Trophoblast cell (in vitro differentiated cells and primary cell): ENCODE data around the gene CNPY1.

Source experiments
- DNase-seq, 2 donors: peaks; one replicate each; pipeline ENCODE4 v3.0.0-alpha.2; 2016
- H2AFZ ChIP-seq: 2 replicates; pipeline ENCODE4 v1.6.1; 2013; ENCODE audit warnings: low read length, moderate library complexity, mild to moderate bottlenecking; ENCODE audit not compliant: insufficient read depth, poor library complexity
- H2AK5ac ChIP-seq: 2 replicates; pipeline ENCODE4 v1.6.1; 2013; ENCODE audit warnings: mild to moderate bottlenecking, low read length
- H2BK120ac ChIP-seq: 2 replicates; pipeline ENCODE4 v1.6.1; 2013; ENCODE audit warnings: low read length, mild to moderate bottlenecking, moderate library complexity; ENCODE audit not compliant: insufficient read depth, poor library complexity
- H2BK12ac ChIP-seq: 2 replicates; pipeline ENCODE4 v1.6.1; 2013; ENCODE audit warnings: mild to moderate bottlenecking, low read length, moderate library complexity
- H2BK5ac ChIP-seq: 2 replicates; pipeline ENCODE4 v1.6.1; 2013; ENCODE audit warnings: low read length, low read depth, moderate library complexity, mild to moderate bottlenecking; ENCODE audit not compliant: poor library complexity
- H3K14ac ChIP-seq: 2 replicates; pipeline ENCODE4 v1.6.1; 2013; ENCODE audit warnings: mild to moderate bottlenecking, low read length
- H3K18ac ChIP-seq: 2 replicates; pipeline ENCODE4 v1.6.1; 2013; ENCODE audit warnings: mild to moderate bottlenecking, low read length
- H3K23ac ChIP-seq: 2 replicates; pipeline ENCODE4 v1.6.1; 2013; ENCODE audit warnings: low read length
- H3K27ac ChIP-seq: 2 replicates; pipeline ENCODE4 v1.5.1; 2013; ENCODE audit warnings: low read depth, mild to moderate bottlenecking, inconsistent platforms, low read length, moderate library complexity
- H3K27me3 ChIP-seq: 2 replicates; pipeline ENCODE4 v1.6.1; 2013; ENCODE audit warnings: inconsistent platforms, mild to moderate bottlenecking, low read length, moderate library complexity; ENCODE audit not compliant: insufficient read depth
- H3K36me3 ChIP-seq, 2 experiments: 1 replicate in 1 of 2; 2 replicates in 1 of 2; pipeline ENCODE4 v1.6.1; 2013; ENCODE audit warnings: low read length in 2 of 2, mild to moderate bottlenecking in 2 of 2, moderate library complexity in 1 of 2; ENCODE audit not compliant: insufficient read depth in 2 of 2, control insufficient read depth in 1 of 2
- H3K4ac ChIP-seq: 2 replicates; pipeline ENCODE4 v1.6.1; 2013; ENCODE audit warnings: low read depth, mild to moderate bottlenecking, low read length, moderate library complexity
- H3K4me1 ChIP-seq, 2 experiments: 1 replicate in 1 of 2; 2 replicates in 1 of 2; pipeline ENCODE4 v1.6.1; 2013; ENCODE audit warnings: low read length in 2 of 2, mild to moderate bottlenecking in 2 of 2, moderate library complexity in 1 of 2; ENCODE audit not compliant: insufficient read depth in 2 of 2, control insufficient read depth in 1 of 2
- H3K4me2 ChIP-seq: 2 replicates; pipeline ENCODE4 v1.6.1; 2013; ENCODE audit warnings: inconsistent platforms, mild to moderate bottlenecking, low read length, moderate library complexity
- H3K4me3 ChIP-seq: 2 replicates; pipeline ENCODE4 v1.5.1; 2013; ENCODE audit warnings: mild to moderate bottlenecking, low read depth, low read length, inconsistent platforms
- H3K79me1 ChIP-seq: one replicate; pipeline ENCODE4 v1.6.1; 2013; ENCODE audit warnings: low read length
- H3K79me2 ChIP-seq: 2 replicates; pipeline ENCODE4 v1.6.1; 2013; ENCODE audit warnings: low read length, mild to moderate bottlenecking; ENCODE audit not compliant: control insufficient read depth, insufficient read depth, poor library complexity
- H3K9ac ChIP-seq: 2 replicates; pipeline ENCODE4 v1.6.1; 2013; ENCODE audit warnings: mild to moderate bottlenecking, low read length
- H3K9me3 ChIP-seq: 2 replicates; pipeline ENCODE4 v1.6.1; 2013; ENCODE audit warnings: low read depth, mild to moderate bottlenecking, control low read depth, inconsistent platforms, low read length; ENCODE audit not compliant: insufficient read depth
- H4K12ac ChIP-seq: 2 replicates; pipeline ENCODE4 v1.6.1; 2013; ENCODE audit warnings: low read depth, mild to moderate bottlenecking, low read length, moderate library complexity
- H4K8ac ChIP-seq: 2 replicates; pipeline ENCODE4 v1.6.1; 2013; ENCODE audit warnings: low read depth, mild to moderate bottlenecking, low read length, moderate library complexity
- H4K91ac ChIP-seq: one replicate; pipeline ENCODE4 v1.6.1; 2013; ENCODE audit warnings: low read depth, mild to moderate bottlenecking, low read length, moderate library complexity
- WGBS: extraction: QIAGEN DNeasy Blood & Tissue Kit; methylation state at CpG from one replicate; pipeline ENCODE4 v1.1.7; 2013; ENCODE audit warnings: missing lambda C conversion rate; ENCODE audit not compliant: insufficient read length, insufficient coverage; ENCODE audit errors: extremely low coverage; 5-methylcytosine and 5-hydroxymethylcytosine counted together

The CNPY1 gene

DNA sequence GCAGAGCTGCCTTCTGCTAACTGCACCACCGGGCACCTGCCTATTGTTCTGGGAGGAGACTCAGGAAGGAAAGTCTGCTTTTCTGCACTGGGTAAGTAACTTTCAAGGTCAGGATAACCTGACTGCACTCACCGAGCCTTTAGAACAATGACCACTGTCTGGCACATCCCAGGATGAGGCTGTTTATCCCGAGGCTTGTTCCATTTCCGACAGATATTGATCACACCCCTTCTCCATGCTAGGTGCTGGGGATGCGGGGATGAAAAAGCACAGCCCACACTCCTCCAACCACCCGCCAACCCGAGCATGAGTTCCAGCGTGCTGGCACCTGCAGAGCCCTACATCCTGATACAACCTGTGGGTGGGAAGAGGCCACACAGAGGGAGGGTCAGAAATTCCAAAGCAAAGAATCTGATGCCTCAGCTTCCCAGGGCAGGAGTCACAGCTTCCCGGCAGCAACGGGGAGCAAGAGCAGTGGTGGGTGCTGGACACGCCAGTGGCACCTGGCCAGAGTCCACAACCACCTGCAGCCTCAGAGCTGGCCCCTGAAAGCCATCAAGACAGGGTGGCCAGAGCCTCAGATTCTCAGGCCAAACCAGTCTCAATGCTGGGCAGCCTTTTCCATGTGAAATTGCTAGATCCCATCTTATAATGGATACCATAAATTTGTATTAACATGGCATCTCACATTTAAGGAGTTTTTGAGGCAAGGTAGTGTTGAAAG is 34.9 kb upstream of the CNPY1 start:
- no CpG with 5 or more reads among the region's 11 CpGs for WGBS

GRCh38 chr7:155580367-155580766 is 34.0 kb upstream of the CNPY1 start:
- H4K12ac ChIP-seq = no peak overlapping the region
- H3K4ac ChIP-seq = no peak overlapping the region
- H3K4me2 ChIP-seq = no peak overlapping the region
- no peak overlapping the region for H3K23ac ChIP-seq
- H2AFZ ChIP-seq = no peak overlapping the region
- H3K36me3 ChIP-seq = no peaks in the 10 kb centered on the region
- no peak overlapping the region for H3K4me3 ChIP-seq
- no peak overlapping the region for H2BK12ac ChIP-seq
- H3K9ac ChIP-seq = no peak overlapping the region
- peaks cover 4% of the 10 kb centered on the region for H3K27me3 ChIP-seq
- H3K27ac ChIP-seq = no peak overlapping the region
- H3K18ac ChIP-seq = no peak overlapping the region
- no peak overlapping the region for H3K14ac ChIP-seq
- no peaks in the 10 kb centered on the region for H3K79me1 ChIP-seq
- no peak for DNase-seq
- no peak overlapping the region for H4K91ac ChIP-seq
- no peaks in the 10 kb centered on the region for H3K4me1 ChIP-seq
- H3K79me2 ChIP-seq = no peaks in the 10 kb centered on the region
- H3K9me3 ChIP-seq = no peaks in the 10 kb centered on the region
- H4K8ac ChIP-seq = no peak overlapping the region
- no CpG with 5 or more reads among the region's 3 CpGs for WGBS
- H2BK5ac ChIP-seq = no peak overlapping the region
- H2BK120ac ChIP-seq = no peak overlapping the region
- no peak overlapping the region for H2AK5ac ChIP-seq

More for the DNA sequence above, 34.9 kb upstream of the CNPY1 start:
- no peak overlapping the region for H4K91ac ChIP-seq
- no peak overlapping the region for H2BK5ac ChIP-seq
- peaks cover 4% of the 10 kb centered on the region for H3K27me3 ChIP-seq
- no peak overlapping the region for H3K9ac ChIP-seq
- H3K9me3 ChIP-seq = no peaks in the 10 kb centered on the region
- H3K4me2 ChIP-seq = no peak overlapping the region
- no peak overlapping the region for H3K23ac ChIP-seq
- H2BK12ac ChIP-seq = no peak overlapping the region
- no peaks in the 10 kb centered on the region for H3K79me2 ChIP-seq
- peak; percentile 28 to 43 for DNase-seq
- H3K27ac ChIP-seq = no peak overlapping the region
- no peak overlapping the region for H4K12ac ChIP-seq
- H3K14ac ChIP-seq = no peak overlapping the region
- no peak overlapping the region for H4K8ac ChIP-seq
- H2BK120ac ChIP-seq = no peak overlapping the region
- no peak overlapping the region for H2AK5ac ChIP-seq
- no peak overlapping the region for H2AFZ ChIP-seq
- H3K36me3 ChIP-seq = no peaks in the 10 kb centered on the region
- no peak overlapping the region for H3K4ac ChIP-seq
- no peaks in the 10 kb centered on the region for H3K4me1 ChIP-seq
- no peak overlapping the region for H3K18ac ChIP-seq
- no peak overlapping the region for H3K4me3 ChIP-seq
- H3K79me1 ChIP-seq = no peaks in the 10 kb centered on the region

- Histone ChIP-seq H3K9ac (no peak overlapping the region), H4K12ac (no peak overlapping the region), H3K4me3 (no peak overlapping the region), H2AK5ac (no peak overlapping the region), H3K4me1 (no peaks in the 10 kb centered on the region), H3K18ac (no peak overlapping the region), H2AFZ (no peak overlapping the region), H3K79me1 (no peaks in the 10 kb centered on the region), H2BK5ac (no peak overlapping the region), H3K36me3 (no peaks in the 10 kb centered on the region), H3K27ac (no peak overlapping the region), H3K23ac (no peak overlapping the region), H4K91ac (no peak overlapping the region), H3K79me2 (no peaks in the 10 kb centered on the region), H3K9me3 (no peaks in the 10 kb centered on the region), H3K4me2 (no peak overlapping the region), H2BK12ac (no peak overlapping the region), H3K27me3 (peaks cover 4% of the 10 kb centered on the region), H2BK120ac (no peak overlapping the region), H4K8ac (no peak overlapping the region), H3K14ac (no peak overlapping the region), H3K4ac (no peak overlapping the region)
- WGBS = no CpG with 5 or more reads among the region's 13 CpGs
- DNase-seq = no peak
Measured at GRCh38 chr7:155579565-155579964, 33.2 kb upstream of the CNPY1 start.

GRCh38 chr7:155578016-155578415 is 31.7 kb upstream of the CNPY1 start:
- Histone ChIP-seq H3K4me2 (no peak overlapping the region), H3K4ac (no peak overlapping the region), H3K36me3 (no peaks in the 10 kb centered on the region), H2AFZ (no peak overlapping the region), H3K14ac (no peak overlapping the region), H3K27me3 (no peaks in the 10 kb centered on the region), H3K9ac (no peak overlapping the region), H3K4me1 (no peaks in the 10 kb centered on the region), H2AK5ac (no peak overlapping the region), H4K8ac (no peak overlapping the region), H2BK5ac (no peak overlapping the region), H3K79me1 (no peaks in the 10 kb centered on the region), H3K27ac (no peak overlapping the region), H4K91ac (no peak overlapping the region), H3K18ac (no peak overlapping the region), H3K4me3 (no peak overlapping the region), H3K79me2 (no peaks in the 10 kb centered on the region), H3K23ac (no peak overlapping the region), H4K12ac (no peak overlapping the region), H3K9me3 (no peaks in the 10 kb centered on the region), H2BK12ac (no peak overlapping the region), H2BK120ac (no peak overlapping the region)
- no peak for DNase-seq
- WGBS = no CpG with 5 or more reads among the region's 13 CpGs
